Muscle of leg (tissue), 11 donors: Measurements from ENCODE around the gene ATP8B1. TPM values are rescaled to one million over a fixed set of nuclear protein-coding genes. Genes with fewer than 3 reads are reported as not detected.

Experiments used
- DNase-seq: peaks from one replicate; pipeline ENCODE4 v3.0.0; 2013
- H3K27ac ChIP-seq: one replicate; pipeline ENCODE4 v1.5.1; 2013; ENCODE audit warnings: mild to moderate bottlenecking, low read length, control low read depth
- H3K27me3 ChIP-seq: one replicate; pipeline ENCODE4 v1.6.1; 2013; ENCODE audit warnings: low read length; ENCODE audit not compliant: control insufficient read depth, insufficient read depth
- H3K36me3 ChIP-seq: one replicate; pipeline ENCODE4 v1.6.1; 2013; ENCODE audit warnings: low read length; ENCODE audit not compliant: control insufficient read depth, insufficient read depth
- H3K4me1 ChIP-seq: one replicate; pipeline ENCODE4 v1.6.1; 2013; ENCODE audit warnings: low read length; ENCODE audit not compliant: control insufficient read depth, insufficient read depth
- H3K4me3 ChIP-seq: one replicate; pipeline ENCODE4 v1.5.1; 2013; ENCODE audit warnings: low read length, control low read depth
- H3K9me3 ChIP-seq: replicated peaks from 2 replicates; pipeline ENCODE4 v1.6.1; 2013; ENCODE audit warnings: low read depth, low read length; ENCODE audit not compliant: control insufficient read depth
- WGBS: methylation state at CpG from one replicate; pipeline ENCODE4 v1.1.5; 2013; ENCODE audit warnings: missing lambda C conversion rate; ENCODE audit not compliant: insufficient coverage; 5-methylcytosine and 5-hydroxymethylcytosine counted together
- polyA plus RNA-seq, 8 donors: library from polyadenylated mRNA; unstranded; fragments of 120-200 nt; gene quantifications; one replicate each; pipeline versions ENCODE4 v1.2.1 to v1.2.3, GENCODE V29; 2013; ENCODE audit warnings: inconsistent platforms in 1 of 8, low replicate concordance in 1 of 8; ENCODE audit not compliant: insufficient read length in 8 of 8, insufficient read depth in 1 of 8
- total RNA-seq: library from RNA; stranded (reverse); fragments of 120-200 nt; gene quantifications from one replicate; pipeline ENCODE4 v1.2.4, GENCODE V29; 2013

ATP8B1 gene
- total and polyA plus RNA-seq, 9 donors = 2.8 to 5.7 (median 4.3) TPM

DNA sequence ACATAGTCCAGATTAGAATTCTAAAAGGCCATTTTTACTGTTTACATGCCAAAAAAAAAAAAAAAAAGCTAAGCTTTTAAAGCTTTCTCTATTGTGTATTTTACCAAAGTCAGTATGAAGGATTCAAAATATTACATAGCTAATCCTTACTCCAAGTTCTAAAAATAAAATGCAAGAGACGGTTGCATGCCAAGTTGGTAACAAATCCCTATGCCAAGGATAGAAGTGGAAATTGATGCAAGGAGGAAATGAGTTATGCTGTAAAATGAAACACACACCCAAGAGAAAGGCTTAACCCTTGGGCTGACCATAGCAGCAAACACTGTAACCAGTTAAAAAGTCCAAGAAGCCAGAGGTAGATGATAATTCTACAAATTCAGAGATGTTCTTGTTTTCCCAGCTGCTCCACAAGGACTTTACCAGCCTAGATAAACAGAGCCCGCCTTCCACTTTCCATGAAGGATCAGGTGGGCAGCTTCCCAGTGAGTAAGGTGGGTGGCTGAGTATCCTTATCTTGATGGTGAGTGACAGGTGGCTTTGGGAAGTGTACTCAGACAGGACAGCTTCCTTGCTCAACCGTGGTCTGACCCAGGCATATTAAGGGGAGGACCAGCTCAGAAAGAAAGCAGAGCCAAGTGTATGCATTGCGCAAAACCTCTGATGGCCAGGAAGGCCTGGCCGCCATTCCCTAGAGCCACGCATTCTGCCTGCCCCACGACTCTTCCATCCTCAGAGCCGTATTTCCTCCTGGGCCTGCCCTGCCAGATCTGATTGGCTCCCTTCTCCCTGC, 34.4 kb downstream of the ATP8B1 start:
- WGBS = 74% methylated on average over 6 of the region's 8 CpGs
- H3K27me3 ChIP-seq = no peaks in the 10 kb centered on the region
- peaks cover 18% of the 10 kb centered on the region for H3K4me1 ChIP-seq
- H3K36me3 ChIP-seq = no peaks in the 10 kb centered on the region
- DNase-seq = peak; percentile 76
- peak overlapping the region; percentile 7 for H3K27ac ChIP-seq
- no peaks in the 10 kb centered on the region for H3K9me3 ChIP-seq
- no peak overlapping the region for H3K4me3 ChIP-seq

DNA sequence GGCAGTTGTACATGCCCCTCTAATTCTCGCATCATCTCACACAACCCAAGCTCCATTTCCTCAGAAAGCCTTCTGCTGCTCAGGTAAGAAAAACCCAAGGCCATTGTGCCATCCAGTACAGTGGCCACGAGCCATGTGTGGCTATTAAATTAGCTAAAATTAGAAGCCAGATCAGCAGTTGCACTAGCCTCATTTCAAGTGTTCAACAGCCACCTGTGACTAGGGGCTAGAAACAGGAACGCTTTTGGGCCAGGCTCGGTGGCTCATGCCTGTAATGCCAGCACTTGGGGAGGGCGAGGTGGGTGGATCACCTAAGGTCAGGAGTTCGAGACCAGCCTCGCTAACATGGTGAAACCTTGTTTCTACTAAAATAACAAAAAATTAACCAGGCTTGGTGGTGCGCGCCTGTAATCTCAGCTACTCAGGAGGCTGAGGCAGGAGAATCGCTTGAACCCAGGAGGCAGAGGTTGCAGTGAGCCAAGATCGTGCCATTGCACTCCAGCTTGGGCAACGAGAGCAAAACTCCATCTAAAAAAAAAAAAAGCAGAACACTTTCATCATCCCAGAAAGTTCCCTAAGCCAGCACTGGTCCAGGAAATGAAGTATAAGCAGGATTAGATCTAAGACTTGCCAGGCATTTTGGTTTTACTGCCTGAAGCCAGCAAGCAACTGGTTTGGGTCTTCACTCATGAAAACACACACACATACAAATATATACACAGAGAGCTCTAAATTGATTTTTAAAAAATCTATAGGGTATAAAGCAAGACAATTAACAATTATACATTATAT, 35.7 kb downstream of the ATP8B1 start:
- H3K4me1 ChIP-seq = peaks cover 16% of the 10 kb centered on the region
- no peak overlapping the region for H3K27ac ChIP-seq
- H3K4me3 ChIP-seq = no peak overlapping the region
- H3K27me3 ChIP-seq = no peaks in the 10 kb centered on the region
- H3K9me3 ChIP-seq = no peaks in the 10 kb centered on the region
- WGBS = 93% methylated on average over 4 of the region's 12 CpGs
- no peaks in the 10 kb centered on the region for H3K36me3 ChIP-seq
- DNase-seq = no peak

DNA sequence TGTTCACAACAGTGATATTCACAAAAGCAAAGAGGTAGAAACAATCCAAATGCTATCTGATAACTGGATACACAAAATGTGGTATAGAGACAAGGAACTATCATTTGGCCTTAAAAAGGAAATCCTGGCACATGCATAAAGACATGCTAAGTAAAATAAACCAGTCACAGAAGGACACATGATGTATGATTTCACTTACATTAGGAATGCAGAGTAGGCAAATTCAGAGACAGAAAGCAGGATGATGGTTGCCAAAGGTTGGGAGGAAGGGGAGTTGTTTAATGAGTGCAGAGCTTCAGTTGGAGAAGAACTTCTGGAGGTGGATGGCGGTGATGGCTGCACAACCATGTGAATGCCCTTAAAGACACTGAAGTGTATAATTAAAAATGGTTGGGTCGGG, 38.1 kb downstream of the ATP8B1 start:
- H3K36me3 ChIP-seq = no peaks in the 10 kb centered on the region
- peaks cover 14% of the 10 kb centered on the region for H3K4me1 ChIP-seq
- H3K9me3 ChIP-seq = no peaks in the 10 kb centered on the region
- H3K27ac ChIP-seq = no peak overlapping the region
- H3K27me3 ChIP-seq = no peaks in the 10 kb centered on the region
- WGBS = 83% methylated on average over 1 of the region's 2 CpGs
- no peak for DNase-seq
- H3K4me3 ChIP-seq = no peak overlapping the region

DNA sequence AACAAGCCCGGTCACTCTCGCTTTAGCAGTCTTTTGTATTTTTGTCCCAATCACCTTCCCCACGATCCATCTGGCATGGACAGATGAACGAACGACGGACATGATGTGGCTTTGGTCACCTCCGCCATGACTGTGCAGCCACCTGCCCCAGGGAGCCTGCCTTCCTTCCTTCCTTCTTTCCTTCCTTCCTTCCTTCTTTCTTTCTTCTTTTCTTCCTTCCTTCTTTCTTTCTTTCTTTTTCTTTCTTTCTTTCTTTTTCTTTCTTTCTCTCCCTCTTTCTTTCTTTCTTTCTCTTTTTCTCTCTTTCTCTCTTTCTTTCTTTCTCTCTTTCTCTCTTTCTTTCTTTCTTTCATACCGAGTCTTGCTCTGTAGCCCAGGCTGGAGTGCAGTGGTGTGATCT, 39.0 kb downstream of the ATP8B1 start:
- Histone ChIP-seq H3K9me3 (no peaks in the 10 kb centered on the region), H3K27ac (no peak overlapping the region), H3K27me3 (no peaks in the 10 kb centered on the region), H3K4me1 (peaks cover 9% of the 10 kb centered on the region), H3K4me3 (no peak overlapping the region), H3K36me3 (no peaks in the 10 kb centered on the region)
- 82% methylated on average over 8 of the region's 8 CpGs for WGBS
- DNase-seq = no peak

DNA sequence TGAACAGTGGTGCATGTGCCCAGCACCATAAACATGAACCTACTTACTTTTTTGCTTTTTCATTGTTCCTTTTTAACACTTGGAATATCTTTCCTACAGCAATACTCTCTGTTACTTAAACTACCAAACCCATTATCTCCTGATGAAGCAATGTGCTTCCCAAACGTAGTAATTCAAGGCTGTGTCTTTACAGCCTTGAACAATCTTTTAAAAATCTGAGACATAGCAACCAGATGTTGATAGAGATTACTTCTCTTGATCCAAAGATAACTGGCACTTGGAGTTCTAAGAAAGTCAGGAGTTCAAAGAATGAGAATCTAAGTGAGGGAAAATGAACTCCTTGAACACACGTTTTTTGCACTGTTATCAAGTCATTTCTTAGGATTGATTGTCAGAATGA, 40.4 kb downstream of the ATP8B1 start:
- WGBS = no CpG with 5 or more reads among the region's 2 CpGs
- H3K4me3 ChIP-seq = no peak overlapping the region

DNA sequence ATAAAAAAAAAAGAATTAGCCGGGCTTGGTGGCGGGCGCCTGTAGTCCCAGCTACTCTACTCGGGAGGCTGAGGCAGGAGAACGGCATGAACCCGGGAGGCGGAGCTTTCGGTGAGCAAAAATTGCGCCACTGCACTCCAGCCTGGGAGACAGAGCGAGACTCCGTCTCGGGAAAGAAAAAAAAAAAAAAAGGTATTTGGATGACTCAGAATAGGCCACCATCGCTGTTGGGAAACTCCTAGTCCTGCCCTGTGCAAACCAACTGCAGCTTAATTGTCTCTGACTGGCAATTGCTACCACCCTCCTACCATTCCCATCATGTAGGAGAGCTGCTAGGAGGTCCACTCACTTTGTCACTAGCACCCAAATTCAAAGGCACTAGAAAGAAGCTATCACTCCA, 43.5 kb downstream of the ATP8B1 start:
- H3K9me3 ChIP-seq = no peaks in the 10 kb centered on the region
- no peak overlapping the region for H3K4me3 ChIP-seq
- no peaks in the 10 kb centered on the region for H3K27me3 ChIP-seq
- no peaks in the 10 kb centered on the region for H3K36me3 ChIP-seq
- H3K4me1 ChIP-seq = peaks cover 1% of the 10 kb centered on the region
- H3K27ac ChIP-seq = no peak overlapping the region
- DNase-seq = no peak
- 100% methylated on average over 7 of the region's 13 CpGs for WGBS

More for the DNA sequence above, 40.4 kb downstream of the ATP8B1 start:
- Histone ChIP-seq H3K9me3 (no peaks in the 10 kb centered on the region), H3K36me3 (no peaks in the 10 kb centered on the region), H3K27me3 (no peaks in the 10 kb centered on the region), H3K4me1 (peaks cover under 1% of the 10 kb centered on the region), H3K27ac (no peak overlapping the region)
- no peak for DNase-seq

DNA sequence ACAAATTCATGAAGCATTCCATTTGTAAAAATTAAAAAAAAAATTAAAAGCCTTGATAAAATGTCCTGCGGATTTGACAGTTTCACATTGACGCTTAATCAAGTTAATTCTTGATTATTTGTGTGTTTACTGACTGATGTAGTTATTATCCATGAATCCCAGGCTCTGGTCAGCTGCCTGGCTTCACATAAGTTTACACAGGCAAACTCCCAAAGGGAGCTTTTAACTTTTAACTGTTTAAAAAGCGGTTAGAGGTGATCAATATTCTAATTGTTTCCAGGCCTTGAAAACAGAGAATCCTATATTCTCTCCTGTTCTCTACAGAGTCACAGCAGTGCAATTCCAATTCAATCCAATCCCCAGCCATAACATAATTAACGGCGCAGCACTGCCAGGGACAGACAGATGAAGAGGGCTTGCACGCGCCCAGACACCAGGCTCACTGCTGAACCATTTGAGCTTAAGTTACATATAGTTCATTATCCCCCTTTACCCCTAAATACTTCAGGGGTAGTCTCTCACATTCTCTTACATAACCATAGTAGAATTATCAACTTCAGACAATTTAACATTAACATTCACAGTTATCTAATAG, 47.5 kb downstream of the ATP8B1 start:
- no peaks in the 10 kb centered on the region for H3K9me3 ChIP-seq
- H3K36me3 ChIP-seq = no peaks in the 10 kb centered on the region
- 38% methylated on average over 4 of the region's 7 CpGs for WGBS
- peaks cover 4% of the 10 kb centered on the region for H3K4me1 ChIP-seq
- no peak overlapping the region for H3K27ac ChIP-seq
- H3K4me3 ChIP-seq = no peak overlapping the region
- DNase-seq = no peak
- no peaks in the 10 kb centered on the region for H3K27me3 ChIP-seq

DNA sequence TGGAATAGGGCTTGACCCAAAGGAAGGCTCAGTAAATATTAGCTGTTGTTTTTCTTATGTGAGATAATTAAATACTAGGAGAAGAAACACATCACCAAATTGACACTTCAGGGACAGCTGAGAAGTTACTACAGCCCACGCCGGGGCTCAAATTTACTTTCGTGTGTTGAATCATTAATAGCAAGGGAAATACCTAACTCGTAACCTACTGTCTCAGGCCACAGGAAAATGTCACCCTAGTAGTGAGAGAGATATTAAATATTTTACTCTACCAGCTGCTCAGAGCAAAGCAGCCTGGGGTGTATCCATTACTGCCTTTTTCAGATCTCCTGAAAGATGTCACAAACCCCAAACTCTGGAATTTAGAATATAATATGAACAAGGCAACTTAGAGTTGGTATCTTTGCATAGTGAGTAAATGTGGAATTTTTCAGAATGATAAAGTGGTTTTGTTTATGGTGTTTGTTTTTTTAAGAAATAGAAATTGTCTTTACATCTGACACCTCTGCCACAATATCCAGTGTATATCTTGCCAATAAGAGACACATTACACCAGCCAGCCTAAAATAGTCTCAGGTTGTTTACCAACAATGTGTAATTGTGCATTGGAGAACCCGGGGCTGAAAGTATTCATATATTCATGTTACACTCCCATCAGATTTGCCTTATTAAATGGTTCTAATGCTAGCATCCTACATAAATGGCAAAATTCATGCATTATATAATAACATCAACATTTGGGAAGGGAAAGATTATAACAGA, 48.4 kb downstream of the ATP8B1 start:
- Histone ChIP-seq H3K27me3 (no peaks in the 10 kb centered on the region), H3K9me3 (no peaks in the 10 kb centered on the region), H3K4me1 (peaks cover 5% of the 10 kb centered on the region), H3K36me3 (no peaks in the 10 kb centered on the region), H3K4me3 (no peak overlapping the region), H3K27ac (no peak overlapping the region)
- WGBS = no CpG with 5 or more reads among the region's 5 CpGs
- DNase-seq = no peak

DNA sequence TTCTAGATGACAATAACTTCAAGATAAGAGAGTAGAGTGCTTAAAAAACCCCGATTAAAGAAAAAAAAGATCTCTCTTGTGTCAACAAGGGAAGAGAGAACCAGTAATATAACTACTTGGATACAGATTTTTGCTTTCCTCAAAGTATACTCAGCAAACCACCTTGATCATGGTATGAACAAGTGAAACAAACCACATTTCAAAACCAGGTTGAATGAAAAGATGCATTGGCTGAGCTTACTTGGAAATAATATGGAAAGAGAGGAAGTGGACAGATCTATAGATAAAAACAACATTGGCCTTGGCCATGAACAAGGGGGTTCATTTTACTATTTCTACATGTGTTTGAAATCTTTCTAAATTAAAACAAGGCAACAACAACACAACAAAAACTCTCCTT, 50.1 kb downstream of the ATP8B1 start:
- DNase-seq = no peak
- H3K27me3 ChIP-seq = no peaks in the 10 kb centered on the region
- WGBS = no CpG with 5 or more reads among the region's 1 CpG
- no peaks in the 10 kb centered on the region for H3K36me3 ChIP-seq
- H3K4me1 ChIP-seq = peaks cover 8% of the 10 kb centered on the region
- no peaks in the 10 kb centered on the region for H3K9me3 ChIP-seq
- no peak overlapping the region for H3K4me3 ChIP-seq
- H3K27ac ChIP-seq = no peak overlapping the region

DNA sequence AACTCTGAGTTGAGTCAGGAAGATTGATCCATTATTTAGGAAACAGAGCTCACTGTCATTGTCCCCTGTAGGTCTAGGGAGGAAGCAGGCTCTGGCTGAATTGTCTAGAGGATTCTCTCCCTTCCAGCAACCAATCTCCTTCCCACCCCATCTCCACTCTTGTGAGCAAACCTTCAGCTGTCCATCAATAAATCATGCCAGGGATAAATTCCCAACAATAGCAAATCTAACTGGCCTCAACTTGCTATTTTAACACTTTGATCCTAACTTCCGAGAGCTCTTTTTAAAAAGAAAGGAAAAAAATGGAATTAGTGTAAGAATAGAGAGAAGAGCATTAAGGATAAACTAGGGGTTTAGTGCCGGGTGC, 53.5 kb downstream of the ATP8B1 start:
- no peak for DNase-seq
- no peak overlapping the region for H3K4me3 ChIP-seq
- H3K36me3 ChIP-seq = no peaks in the 10 kb centered on the region
- no peaks in the 10 kb centered on the region for H3K27me3 ChIP-seq
- WGBS = no CpG with 5 or more reads among the region's 2 CpGs
- H3K4me1 ChIP-seq = peaks cover 6% of the 10 kb centered on the region
- no peak overlapping the region for H3K27ac ChIP-seq
- H3K9me3 ChIP-seq = no peaks in the 10 kb centered on the region
